ENCODE data around the gene FOXK1.
"Not testable (repeated sequence)": the region's sequence is repeated elsewhere in the genome, so short reads cannot be mapped to it uniquely, and the experiment has no call there.

The FOXK1 gene

DNA sequence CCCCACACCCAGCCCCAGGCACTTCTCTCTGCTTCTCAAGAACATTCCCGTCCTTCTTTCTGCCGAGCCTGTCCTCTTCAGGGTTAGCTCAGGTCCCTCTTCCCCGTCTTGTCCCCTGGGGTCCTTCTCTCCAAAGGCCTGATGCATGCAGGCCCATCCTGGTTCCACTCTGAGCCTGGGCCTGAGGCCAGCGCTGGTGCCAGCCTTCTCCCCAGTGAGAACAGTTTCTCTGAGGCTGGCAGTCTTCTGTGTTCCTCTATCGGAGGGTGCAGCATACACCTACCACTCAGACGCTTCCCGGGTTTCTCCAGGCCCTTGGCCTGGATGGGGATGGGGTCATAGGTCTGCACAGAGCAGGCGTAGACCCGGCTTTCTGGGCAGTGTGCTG is 108.0 kb downstream of the FOXK1 start:
- no peaks in the 10 kb centered on the region for H3K27me3 Mint-ChIP-seq
- peaks cover 5% of the 10 kb centered on the region for H3K4me1 Mint-ChIP-seq (ENCODE audit: low read depth)
- peak overlapping the region; percentile 62 for H3K27ac Mint-ChIP-seq
- H3K36me3 Mint-ChIP-seq (ENCODE audit: low read depth) = peaks cover 64% of the 10 kb centered on the region
- DNase-seq = no peak
- H3K9me3 Mint-ChIP-seq = no peaks in the 10 kb centered on the region
- H3K4me3 Mint-ChIP-seq = no peak overlapping the region

DNA sequence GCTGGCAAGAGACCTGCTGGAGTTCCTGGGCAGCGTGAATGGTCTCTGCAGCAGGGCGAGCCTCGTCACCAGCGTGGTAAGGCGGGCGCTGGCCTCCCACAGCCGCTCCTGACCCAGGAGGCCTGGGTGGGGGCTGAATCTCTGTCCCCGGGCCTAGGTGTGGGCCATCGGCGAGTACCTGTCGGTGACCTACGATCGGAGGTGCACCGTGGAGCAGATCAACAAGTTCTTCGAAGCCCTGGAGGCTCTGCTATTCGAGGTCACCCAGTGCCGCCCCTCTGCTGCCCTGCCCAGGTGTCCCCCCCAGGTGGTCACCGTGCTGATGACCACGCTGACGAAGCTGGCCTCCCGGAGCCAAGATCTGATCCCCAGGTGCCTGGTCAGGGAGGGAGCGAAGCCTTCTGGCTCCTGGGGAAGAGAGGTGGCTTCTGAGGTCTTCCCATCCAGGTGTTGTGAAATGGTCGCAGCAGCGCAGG is 108.5 kb downstream of the FOXK1 start:
- Mint-ChIP-seq H3K4me3 (no peak overlapping the region), H3K4me1 (ENCODE audit: low read depth) (peaks cover 5% of the 10 kb centered on the region), H3K9me3 (no peaks in the 10 kb centered on the region), H3K27ac (no peak overlapping the region), H3K36me3 (ENCODE audit: low read depth) (peaks cover 61% of the 10 kb centered on the region), H3K27me3 (no peaks in the 10 kb centered on the region)
- DNase-seq = no peak

DNA sequence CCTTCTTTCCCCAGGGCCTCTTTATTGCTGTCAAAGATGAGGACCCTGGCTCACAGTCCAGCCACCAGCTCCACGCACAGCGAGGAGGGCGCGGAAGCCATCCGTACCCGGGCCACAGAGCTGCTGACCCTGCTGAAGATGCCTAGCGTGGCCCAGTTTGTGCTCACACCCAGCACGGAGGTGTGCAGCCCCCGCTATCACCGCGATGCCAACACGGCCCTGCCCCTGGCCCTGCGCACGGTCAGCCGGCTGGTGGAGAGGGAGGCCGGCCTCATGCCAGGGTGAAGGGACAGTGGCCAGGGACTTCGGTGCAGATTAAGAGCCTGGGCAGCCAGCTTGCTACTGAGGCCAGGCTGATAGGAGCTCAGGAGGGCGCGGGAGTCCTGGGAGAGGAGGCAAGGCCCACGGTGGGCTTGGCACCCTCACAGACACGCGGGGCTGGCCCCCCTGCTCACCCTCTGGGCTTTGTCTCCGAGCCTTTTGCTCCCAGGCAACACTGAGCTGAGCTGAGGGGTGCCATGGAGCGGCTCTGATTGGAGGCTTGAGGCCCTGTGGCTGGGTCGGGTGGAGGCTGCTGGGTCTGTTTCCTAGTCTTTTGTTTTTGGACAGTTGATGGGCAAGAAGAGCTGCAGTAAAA is 109.1 kb downstream of the FOXK1 start:
- no peak for DNase-seq
- Mint-ChIP-seq H3K27me3 (no peaks in the 10 kb centered on the region), H3K4me3 (no peak overlapping the region), H3K4me1 (ENCODE audit: low read depth) (peaks cover 5% of the 10 kb centered on the region), H3K9me3 (no peaks in the 10 kb centered on the region), H3K36me3 (ENCODE audit: low read depth) (peaks cover 55% of the 10 kb centered on the region), H3K27ac (no peak overlapping the region)

DNA sequence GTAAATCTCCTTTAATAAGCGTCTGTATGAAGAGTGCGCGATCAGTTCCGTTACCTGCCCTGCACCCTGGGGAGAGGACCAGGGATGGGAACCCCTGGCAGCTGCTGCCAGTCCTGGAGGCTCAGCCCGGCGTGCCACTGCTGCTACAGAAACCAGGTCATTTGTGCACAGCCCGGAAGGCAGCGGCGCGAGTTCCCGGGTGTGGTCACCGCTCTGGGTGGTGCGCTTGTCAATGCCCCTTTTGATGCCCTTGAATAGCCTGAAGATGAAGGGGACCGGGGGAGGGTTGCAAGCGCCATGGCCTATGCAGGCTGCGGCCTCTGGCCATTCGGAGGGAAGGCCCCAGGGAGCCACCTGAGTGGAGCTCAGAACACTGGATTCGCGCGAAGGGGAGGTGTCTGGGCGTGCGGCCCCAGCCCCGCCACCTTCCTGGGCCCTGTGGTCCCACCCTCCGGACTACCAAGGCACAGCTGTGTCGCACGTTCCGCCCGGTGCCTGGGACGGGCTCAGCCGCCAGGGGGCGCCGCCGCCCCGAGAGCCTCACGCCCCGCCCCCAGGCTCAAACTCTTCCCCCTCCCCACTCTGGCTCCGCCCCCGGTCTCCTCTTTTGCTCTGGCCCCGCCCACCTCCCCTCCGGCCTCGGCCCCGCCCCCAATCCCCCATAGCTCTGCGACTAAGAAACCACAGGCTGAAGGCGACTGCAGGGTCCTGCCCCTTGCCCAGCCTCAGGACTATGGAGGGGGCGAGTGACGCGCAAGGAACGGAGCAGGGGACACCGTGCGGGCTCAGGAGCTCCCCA is 109.8 kb downstream of the FOXK1 start:
- Mint-ChIP-seq H3K27ac (no peak overlapping the region), H3K36me3 (ENCODE audit: low read depth) (peaks cover 50% of the 10 kb centered on the region), H3K9me3 (no peaks in the 10 kb centered on the region), H3K4me1 (ENCODE audit: low read depth) (peaks cover 5% of the 10 kb centered on the region), H3K27me3 (no peaks in the 10 kb centered on the region), H3K4me3 (no peak overlapping the region)
- peak; percentile 89 for DNase-seq

DNA sequence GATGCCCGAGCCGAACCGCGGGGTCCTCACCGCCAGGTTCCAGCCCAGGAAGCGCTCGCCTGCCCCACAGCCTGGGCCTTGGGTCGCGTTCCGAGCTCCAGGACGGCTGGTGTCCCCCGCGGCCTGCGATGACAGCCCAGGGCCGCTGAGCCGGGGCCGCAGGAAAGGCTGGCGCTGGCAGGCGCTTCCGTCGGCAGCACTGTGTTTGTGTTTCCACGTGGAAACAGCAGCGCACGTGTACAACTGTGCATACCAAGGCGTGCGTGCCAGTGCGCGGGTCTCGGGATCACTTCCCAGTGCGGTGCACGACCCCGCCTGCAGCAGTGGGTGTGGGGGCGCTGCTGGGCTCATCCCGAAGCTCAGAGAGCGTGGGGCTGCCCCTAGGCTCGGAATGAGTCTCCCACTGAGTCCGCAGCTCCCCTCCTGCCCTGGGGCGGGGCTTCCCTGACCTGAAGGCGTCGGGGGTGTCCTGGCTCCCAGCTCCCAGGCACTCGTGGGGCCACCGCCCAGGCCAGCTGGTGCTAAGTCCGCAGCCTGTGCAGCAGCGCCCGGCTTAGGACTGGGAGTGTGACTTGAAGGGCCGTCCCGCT is 110.5 kb downstream of the FOXK1 start:
- DNase-seq = no peak
- Mint-ChIP-seq H3K27ac (no peak overlapping the region), H3K36me3 (ENCODE audit: low read depth) (peaks cover 43% of the 10 kb centered on the region), H3K9me3 (no peaks in the 10 kb centered on the region), H3K4me3 (no peak overlapping the region), H3K27me3 (no peaks in the 10 kb centered on the region), H3K4me1 (ENCODE audit: low read depth) (peaks cover 5% of the 10 kb centered on the region)

DNA sequence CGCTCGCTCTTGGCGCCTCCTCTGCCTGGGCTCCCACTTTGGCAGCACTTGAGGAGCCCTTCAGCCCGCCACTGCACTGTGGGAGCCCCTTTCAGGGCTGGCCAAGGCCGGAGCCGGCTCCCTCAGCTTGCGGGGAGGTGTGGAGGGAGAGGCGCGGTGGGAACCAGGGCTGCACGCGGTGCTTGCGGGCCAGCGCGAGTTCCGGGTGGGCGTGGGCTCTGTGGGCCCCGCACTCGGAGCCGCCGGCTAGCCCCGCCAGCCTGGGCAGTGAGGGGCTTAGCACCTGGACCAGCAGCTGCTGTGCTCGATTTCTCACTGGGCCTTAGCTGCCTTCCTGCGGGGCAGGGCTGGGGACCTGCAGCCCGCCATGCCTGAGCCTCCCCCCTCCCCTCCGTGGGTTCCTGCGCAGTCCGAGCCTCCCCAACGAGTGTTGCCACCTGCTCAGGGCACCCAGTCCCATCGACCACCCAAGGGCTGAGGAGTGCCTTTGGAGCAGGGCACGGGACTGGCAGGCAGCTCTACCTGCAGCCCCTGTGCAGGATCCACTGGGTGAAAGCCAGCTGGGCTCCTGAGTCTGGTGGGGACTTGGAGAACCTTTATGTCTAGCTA is 111.4 kb downstream of the FOXK1 start:
- not testable (repeated sequence) for H3K27ac Mint-ChIP-seq; H3K27me3 Mint-ChIP-seq; H3K4me3 Mint-ChIP-seq; H3K9me3 Mint-ChIP-seq; H3K4me1 Mint-ChIP-seq (ENCODE audit: low read depth); DNase-seq
- peaks cover 36% of the 10 kb centered on the region for H3K36me3 Mint-ChIP-seq (ENCODE audit: low read depth)

DNA sequence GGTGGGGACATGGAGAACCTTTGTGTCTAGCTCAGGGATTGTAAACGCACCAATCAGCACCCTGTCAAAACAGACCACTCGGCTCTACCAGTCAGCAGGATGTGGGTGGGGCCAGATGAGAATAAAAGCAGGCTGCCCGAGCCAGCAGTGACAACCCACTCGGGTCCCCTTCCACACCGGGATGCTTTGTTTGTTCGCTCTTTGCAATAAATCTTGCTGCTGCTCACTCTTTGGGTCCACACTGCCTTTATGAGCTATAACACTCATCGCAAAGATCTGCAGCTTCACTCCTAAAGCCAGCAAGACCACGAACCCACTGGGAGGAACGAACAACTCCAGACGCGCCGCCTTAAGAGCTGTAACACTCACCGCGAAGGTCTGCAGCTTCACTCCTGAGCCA is 112.1 kb downstream of the FOXK1 start:
- H3K9me3 Mint-ChIP-seq; H3K4me1 Mint-ChIP-seq (ENCODE audit: low read depth); H3K27me3 Mint-ChIP-seq; H3K27ac Mint-ChIP-seq; DNase-seq; H3K4me3 Mint-ChIP-seq: not testable (repeated sequence)
- H3K36me3 Mint-ChIP-seq (ENCODE audit: low read depth) = peaks cover 29% of the 10 kb centered on the region

DNA sequence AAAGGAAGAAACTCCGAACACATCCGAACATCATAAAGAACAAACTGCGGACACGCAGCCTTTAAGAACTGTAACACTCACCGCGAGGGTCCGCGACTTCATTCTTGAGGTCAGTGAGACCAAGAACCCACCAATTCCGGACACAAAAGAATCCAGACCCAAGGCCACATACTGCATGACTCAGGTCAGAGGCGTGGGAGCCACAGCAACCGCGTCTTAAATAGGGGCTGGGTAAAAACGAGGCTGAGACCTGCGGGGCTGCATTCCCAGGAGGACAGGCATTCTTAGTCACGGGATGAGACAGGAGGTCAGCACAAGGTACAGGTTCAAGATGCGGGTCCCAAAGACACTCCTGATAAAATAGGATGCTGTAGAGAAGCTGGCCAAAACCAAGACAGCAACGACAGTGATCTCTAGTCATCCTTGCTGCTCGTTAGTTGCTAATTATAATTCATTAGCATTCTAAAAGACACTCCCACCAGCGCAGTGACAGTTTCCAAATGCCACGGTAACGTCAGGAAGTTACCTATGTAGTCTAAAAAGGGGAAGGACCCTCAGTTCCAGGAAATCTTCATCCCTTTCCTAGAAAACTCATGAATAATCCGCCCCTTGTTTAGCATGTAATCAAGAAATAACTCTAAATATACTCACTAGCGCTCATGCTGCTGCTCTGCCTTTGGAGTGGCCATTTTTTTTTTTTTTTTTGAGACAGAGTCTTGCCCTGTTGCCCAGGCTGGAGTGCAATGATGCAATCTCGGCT is 112.7 kb downstream of the FOXK1 start:
- H3K4me3 Mint-ChIP-seq = no peak overlapping the region
- peaks cover 5% of the 10 kb centered on the region for H3K4me1 Mint-ChIP-seq (ENCODE audit: low read depth)
- H3K9me3 Mint-ChIP-seq = no peaks in the 10 kb centered on the region
- H3K27me3 Mint-ChIP-seq = no peaks in the 10 kb centered on the region
- DNase-seq = no peak
- peaks cover 27% of the 10 kb centered on the region for H3K36me3 Mint-ChIP-seq (ENCODE audit: low read depth)
- no peak overlapping the region for H3K27ac Mint-ChIP-seq

DNA sequence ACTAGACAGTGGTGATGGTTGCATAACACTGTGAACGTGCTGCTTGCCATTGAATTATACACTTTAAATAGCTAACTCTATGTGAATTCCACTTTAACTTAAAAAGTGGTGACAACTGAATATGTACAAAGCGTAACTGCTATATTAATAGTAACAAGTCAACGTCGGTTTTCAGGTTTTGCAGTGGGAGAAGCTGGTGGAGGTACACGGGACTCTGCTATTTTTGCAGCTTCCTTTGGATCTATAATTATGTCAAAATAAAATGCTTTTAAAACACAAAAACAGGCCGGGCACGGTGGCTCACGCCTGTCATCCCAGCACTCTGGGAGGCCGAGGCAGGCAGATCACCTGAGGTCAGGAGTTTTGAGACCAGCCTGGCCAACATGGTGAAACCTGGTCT is 114.4 kb downstream of the FOXK1 start:
- Mint-ChIP-seq H3K36me3 (ENCODE audit: low read depth) (peaks cover 12% of the 10 kb centered on the region), H3K27me3 (no peaks in the 10 kb centered on the region), H3K9me3 (no peaks in the 10 kb centered on the region), H3K4me1 (ENCODE audit: low read depth) (peaks cover 5% of the 10 kb centered on the region), H3K27ac (no peak overlapping the region), H3K4me3 (no peak overlapping the region)
- DNase-seq = no peak

DNA sequence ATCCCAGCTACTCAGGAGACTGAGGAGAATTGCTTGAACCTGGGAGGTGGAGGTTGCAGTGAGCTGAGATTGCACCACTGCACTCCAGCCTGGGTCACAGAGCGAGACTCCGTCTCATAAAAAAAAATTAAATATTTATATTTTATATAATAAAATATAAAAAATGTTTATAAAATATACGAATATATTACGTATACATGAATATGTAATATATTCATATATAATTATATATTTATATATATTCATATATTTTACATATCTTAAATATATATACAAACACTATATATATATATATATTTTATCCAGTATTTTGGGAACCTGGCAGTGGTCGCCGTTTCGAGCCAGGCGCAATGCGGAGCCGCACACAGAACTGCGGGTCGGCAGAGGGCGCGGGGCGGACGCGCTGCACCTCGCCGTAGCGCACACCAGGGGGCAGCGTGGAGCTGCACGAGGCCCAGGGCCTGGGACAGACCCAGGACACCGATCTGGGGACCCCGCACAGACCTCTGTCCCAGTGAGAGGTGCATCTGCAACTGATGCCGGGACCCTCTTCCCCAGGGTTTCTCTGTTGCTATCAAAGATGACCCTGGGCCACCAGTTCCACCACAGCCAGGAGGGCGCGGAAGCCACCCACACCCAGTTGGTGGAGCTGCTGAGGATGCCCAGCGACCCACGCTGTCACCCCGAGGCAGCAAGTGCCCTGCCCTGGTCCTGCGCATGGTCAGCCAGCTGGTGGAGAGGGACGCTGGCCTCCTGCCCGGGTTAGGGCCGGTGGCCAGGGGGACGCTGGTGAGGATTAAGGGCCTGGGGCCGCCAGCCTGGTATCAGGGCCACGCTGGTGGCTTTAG is 116.0 kb downstream of the FOXK1 start:
- peaks cover 1% of the 10 kb centered on the region for H3K4me1 Mint-ChIP-seq (ENCODE audit: low read depth)
- H3K36me3 Mint-ChIP-seq (ENCODE audit: low read depth) = peaks cover 8% of the 10 kb centered on the region
- H3K27ac Mint-ChIP-seq = no peak overlapping the region
- no peak overlapping the region for H3K4me3 Mint-ChIP-seq
- H3K9me3 Mint-ChIP-seq = no peaks in the 10 kb centered on the region
- no peaks in the 10 kb centered on the region for H3K27me3 Mint-ChIP-seq
- peak; percentile 83 for DNase-seq

DNA sequence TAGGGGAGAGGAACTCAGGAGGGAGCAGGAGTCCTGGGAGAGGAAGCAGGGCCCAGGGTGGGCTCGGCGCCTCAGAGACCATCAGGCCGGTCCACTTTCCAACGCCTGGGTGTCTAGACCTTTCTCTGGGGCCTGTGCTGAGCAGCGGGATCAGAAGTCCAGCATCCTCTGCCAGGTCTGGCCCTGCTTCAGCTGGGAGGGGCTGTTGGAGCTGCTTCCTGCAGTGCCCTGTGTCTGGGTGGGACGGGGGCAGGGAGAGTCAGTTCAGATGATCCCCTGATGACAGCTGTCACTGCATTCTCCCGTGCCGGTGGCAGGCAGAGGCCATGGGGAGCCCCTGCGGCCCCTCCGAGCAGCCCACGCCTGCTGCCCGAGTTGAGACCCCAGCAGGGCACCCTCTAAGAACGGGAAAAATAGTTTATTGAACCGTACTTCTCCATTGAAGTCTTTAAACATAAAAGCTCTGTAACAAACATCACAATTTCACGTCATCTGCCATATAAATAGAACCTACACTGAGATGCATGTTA is 116.7 kb downstream of the FOXK1 start:
- Mint-ChIP-seq H3K9me3 (no peaks in the 10 kb centered on the region), H3K4me1 (ENCODE audit: low read depth) (no peaks in the 10 kb centered on the region), H3K36me3 (ENCODE audit: low read depth) (peaks cover 8% of the 10 kb centered on the region), H3K27ac (no peak overlapping the region), H3K4me3 (no peak overlapping the region), H3K27me3 (no peaks in the 10 kb centered on the region)
- DNase-seq = no peak

DNA sequence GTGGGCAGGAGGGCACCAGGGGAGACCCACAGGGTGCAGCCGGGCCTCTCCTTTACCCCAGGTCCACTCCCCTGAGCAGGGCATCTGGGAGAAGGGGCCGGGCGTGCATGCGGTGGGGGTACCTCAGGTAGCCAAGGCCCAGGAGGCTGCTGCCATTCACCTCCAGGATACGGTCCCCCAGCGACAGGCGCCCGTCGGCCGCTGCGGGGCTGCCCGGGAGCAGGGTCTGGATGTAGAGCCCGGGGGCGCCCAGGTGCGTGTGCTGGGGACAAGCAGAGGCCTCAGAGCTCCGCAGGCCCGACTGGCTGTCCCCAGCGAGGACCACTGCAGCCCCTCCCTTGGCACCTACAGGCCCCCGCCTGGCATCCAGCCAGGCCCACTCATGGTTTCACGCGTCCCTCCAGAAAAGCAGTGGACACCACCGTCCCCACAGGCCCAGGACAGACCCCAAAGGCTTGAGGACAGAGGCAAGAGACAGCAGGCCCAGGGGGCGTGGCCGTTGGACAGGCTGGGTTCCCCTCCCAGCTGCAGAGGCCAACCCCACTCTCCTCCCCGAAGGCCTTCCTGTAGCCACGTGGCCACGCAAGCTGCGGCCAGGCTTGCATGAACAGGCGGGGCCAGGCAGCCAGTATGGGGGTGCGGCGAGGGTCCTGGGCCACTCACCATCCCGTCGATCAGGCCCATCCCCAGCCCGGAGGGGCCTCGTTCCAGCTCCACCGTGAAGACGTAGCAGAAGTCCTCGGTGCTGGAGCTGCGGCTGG is 117.6 kb downstream of the FOXK1 start:
- Mint-ChIP-seq H3K36me3 (ENCODE audit: low read depth) (peaks cover under 1% of the 10 kb centered on the region), H3K27me3 (no peaks in the 10 kb centered on the region), H3K4me1 (ENCODE audit: low read depth) (no peaks in the 10 kb centered on the region), H3K4me3 (no peak overlapping the region), H3K27ac (no peak overlapping the region), H3K9me3 (no peaks in the 10 kb centered on the region)
- no peak for DNase-seq

DNA sequence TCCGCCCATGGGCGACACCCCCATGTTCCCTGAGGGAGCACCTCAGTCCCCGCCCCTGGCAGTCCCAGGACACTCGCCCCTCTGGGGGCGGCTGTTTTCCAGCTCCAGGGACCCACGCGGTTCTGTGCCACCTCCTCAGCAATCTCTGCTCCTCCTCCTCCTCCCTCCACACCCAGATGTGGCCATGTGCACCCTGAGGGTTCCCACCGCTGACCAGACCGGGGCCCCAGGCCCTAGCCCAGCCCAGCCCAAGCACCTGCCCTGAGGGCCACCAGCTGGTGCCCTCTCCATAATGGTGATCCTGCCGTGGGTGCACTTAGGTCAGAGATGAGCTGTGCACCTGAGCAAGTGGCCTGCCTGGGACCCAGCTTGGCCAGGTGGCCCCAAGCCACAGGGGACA is 118.4 kb downstream of the FOXK1 start:
- no peak overlapping the region for H3K27ac Mint-ChIP-seq
- H3K4me1 Mint-ChIP-seq (ENCODE audit: low read depth) = no peaks in the 10 kb centered on the region
- H3K27me3 Mint-ChIP-seq = no peaks in the 10 kb centered on the region
- no peak for DNase-seq
- H3K4me3 Mint-ChIP-seq = no peak overlapping the region
- H3K9me3 Mint-ChIP-seq = no peaks in the 10 kb centered on the region
- H3K36me3 Mint-ChIP-seq (ENCODE audit: low read depth) = no peaks in the 10 kb centered on the region
